IMR-90 (cell line): Measurements from ENCODE around the gene RSL1D1. TPM values are rescaled to one million over a fixed set of nuclear protein-coding genes. Genes with fewer than 3 reads are reported as not detected.

ENCODE experiments used
- ATAC-seq: fragments of 200-7000 bp; cut with Tn5 transposase; 2 replicates; pipeline ENCODE4 v1.9.1; 2020; ENCODE audit warnings: low read depth, mild to moderate bottlenecking, moderate library complexity
- BruUV-seq: library from RNA; stranded (reverse); fragments of 400-500 nt; replicated peaks from 2 replicates; lab custom pipeline; 2021; lab: Mats Ljungman, UMichigan
- CTCF ChIA-PET: fragments of 300-600 bp; formaldehyde crosslinking; extraction: SDS; loops from one replicate; lab custom pipeline; 2021; ENCODE audit warnings: antibody characterized with exemption; lab: Yijun Ruan, JAX
- POLR2A ChIA-PET: fragments of 300-600 bp; sonication (Branson Sonifier 250); formaldehyde crosslinking; loops from one replicate; lab custom pipeline; 2022; ENCODE audit warnings: antibody characterized with exemption; ENCODE audit not compliant: unreplicated experiment; lab: Charles Lee
- DNase-seq: peaks from one replicate; pipeline ENCODE4 v3.0.0; 2013
- H2AFZ ChIP-seq: replicated peaks from 2 replicates; pipeline ENCODE3; 2013; ENCODE audit warnings: low read length, mild to moderate bottlenecking; ENCODE audit not compliant: poor library complexity
- H2AK5ac ChIP-seq: 2 replicates; pipeline ENCODE4 v1.6.1; 2013; ENCODE audit warnings: low read depth, low read length, inconsistent platforms
- H2AK9ac ChIP-seq: replicated peaks from 2 replicates; pipeline ENCODE3; 2013; ENCODE audit warnings: mild to moderate bottlenecking, low read depth, low read length, moderate library complexity; ENCODE audit not compliant: poor library complexity
- H2BK120ac ChIP-seq: 2 replicates; pipeline ENCODE4 v1.6.1; 2013; ENCODE audit warnings: low read depth, low read length, inconsistent platforms
- H2BK15ac ChIP-seq: 3 replicates; pipeline ENCODE4 v1.6.1; 2013; ENCODE audit warnings: low read depth, low read length, inconsistent platforms
- H2BK20ac ChIP-seq: 2 replicates; pipeline ENCODE4 v1.6.1; 2013; ENCODE audit warnings: low read depth, mild to moderate bottlenecking, inconsistent platforms, low read length, moderate library complexity
- H2BK5ac ChIP-seq: 2 replicates; pipeline ENCODE4 v1.6.1; 2013; ENCODE audit warnings: mild to moderate bottlenecking, low read depth, low read length, inconsistent platforms; ENCODE audit not compliant: poor library complexity, severe bottlenecking
- H3K14ac ChIP-seq: replicated peaks from 2 replicates; pipeline ENCODE4 v1.6.1; 2013; ENCODE audit warnings: low read depth, low read length, inconsistent platforms
- H3K18ac ChIP-seq: 2 replicates; pipeline ENCODE4 v1.6.1; 2013; ENCODE audit warnings: low read depth, low read length, control low read depth
- H3K23ac ChIP-seq: 2 replicates; pipeline ENCODE4 v1.6.1; 2013; ENCODE audit warnings: low read depth, low read length, inconsistent platforms
- H3K27ac ChIP-seq: 2 replicates; pipeline ENCODE4 v1.5.1; 2013; ENCODE audit warnings: mild to moderate bottlenecking, control low read depth, low read length; ENCODE audit not compliant: insufficient read depth
- H3K27me3 ChIP-seq: 2 replicates; pipeline ENCODE4 v1.6.1; 2013; ENCODE audit warnings: low read length; ENCODE audit not compliant: control insufficient read depth, insufficient read depth
- H3K36me3 ChIP-seq: 2 replicates; pipeline ENCODE4 v1.6.1; 2013; ENCODE audit warnings: low read length, mixed read lengths; ENCODE audit not compliant: control insufficient read depth, insufficient read depth
- H3K4ac ChIP-seq: 2 replicates; pipeline ENCODE4 v1.6.1; 2013; ENCODE audit warnings: low read depth, low read length, inconsistent platforms
- H3K4me1 ChIP-seq: 2 replicates; pipeline ENCODE4 v1.6.1; 2013; ENCODE audit warnings: low read length, mixed read lengths; ENCODE audit not compliant: control insufficient read depth, insufficient read depth
- H3K4me2 ChIP-seq: 2 replicates; pipeline ENCODE4 v1.6.1; 2013; ENCODE audit warnings: low read depth, mild to moderate bottlenecking, control low read depth, low read length, moderate library complexity
- H3K4me3 ChIP-seq: 2 replicates; pipeline ENCODE4 v1.5.1; 2013; ENCODE audit warnings: low read depth, mild to moderate bottlenecking, control low read depth, low read length, moderate library complexity; ENCODE audit not compliant: insufficient read depth
- H3K56ac ChIP-seq: 2 replicates; pipeline ENCODE4 v1.6.1; 2013; ENCODE audit warnings: low read length, inconsistent platforms; ENCODE audit not compliant: insufficient read depth; ENCODE audit errors: extremely low read depth
- H3K79me1 ChIP-seq, 2 experiments: 2 replicates each; pipeline ENCODE4 v1.6.1; 2013; ENCODE audit warnings: low read length in 2 of 2, inconsistent platforms in 1 of 2, low read depth in 1 of 2
- H3K9ac ChIP-seq: 2 replicates; pipeline ENCODE4 v1.6.1; 2013; ENCODE audit warnings: low read depth, low read length, control low read depth
- H3K9me1 ChIP-seq: 2 replicates; pipeline ENCODE4 v1.6.1; 2013; ENCODE audit warnings: low read length, inconsistent platforms; ENCODE audit not compliant: insufficient read depth
- H3K9me3 ChIP-seq: 2 replicates; pipeline ENCODE4 v1.6.1; 2013; ENCODE audit warnings: low read length; ENCODE audit not compliant: control insufficient read depth, insufficient read depth
- H4K20me1 ChIP-seq: 2 replicates; pipeline ENCODE4 v1.6.1; 2013; ENCODE audit warnings: low read length, inconsistent platforms; ENCODE audit not compliant: insufficient read depth
- H4K5ac ChIP-seq: 2 replicates; pipeline ENCODE4 v1.6.1; 2013; ENCODE audit warnings: mild to moderate bottlenecking, low read depth, low read length, control low read depth
- H4K8ac ChIP-seq, 2 experiments: 2 replicates each; pipeline ENCODE4 v1.6.1; 2013; ENCODE audit warnings: low read depth in 2 of 2, low read length in 2 of 2, control low read depth in 1 of 2, inconsistent platforms in 1 of 2
- H4K91ac ChIP-seq: 2 replicates; pipeline ENCODE4 v1.6.1; 2013; ENCODE audit warnings: low read depth, low read length, inconsistent platforms; ENCODE audit not compliant: insufficient read depth
- BHLHE40 ChIP-seq: fragments of 150-350 bp; IDR thresholded peaks from 2 replicates; pipeline ENCODE4 v1.6.1; 2016; ENCODE audit warnings: mild to moderate bottlenecking, low read depth, low read length
- CEBPB ChIP-seq: IDR thresholded peaks from 2 replicates; pipeline ENCODE4 v1.6.1; 2012; ENCODE audit warnings: low read depth, low read length, improper control_type of control experiment
- CHD1 ChIP-seq: IDR thresholded peaks from 2 replicates; pipeline ENCODE4 v1.6.1; 2012; ENCODE audit warnings: low read depth, low read length, improper control_type of control experiment
- ELK1 ChIP-seq: fragments of 150-350 bp; IDR thresholded peaks from 2 replicates; pipeline ENCODE4 v1.6.1; 2016; ENCODE audit warnings: low read depth, mild to moderate bottlenecking, low read length, moderate library complexity, borderline replicate concordance
- FOS ChIP-seq: fragments of 150-350 bp; IDR thresholded peaks from 2 replicates; pipeline ENCODE4 v1.6.1; 2016; ENCODE audit warnings: low read depth, low read length
- MAFK ChIP-seq: IDR thresholded peaks from 2 replicates; pipeline ENCODE4 v1.6.1; 2012; ENCODE audit warnings: low read depth, low read length, improper control_type of control experiment
- MAZ ChIP-seq: IDR thresholded peaks from 2 replicates; pipeline ENCODE4 v1.6.1; 2012; ENCODE audit warnings: low read depth, mild to moderate bottlenecking, low read length, improper control_type of control experiment, moderate library complexity, borderline replicate concordance
- MXI1 ChIP-seq: IDR thresholded peaks from 2 replicates; pipeline ENCODE4 v1.6.1; 2012; ENCODE audit warnings: low read depth, mild to moderate bottlenecking, low read length, moderate library complexity, borderline replicate concordance
- NFE2L2 ChIP-seq: fragments of 150-350 bp; IDR thresholded peaks from 2 replicates; pipeline ENCODE4 v1.6.1; 2016; ENCODE audit warnings: low read depth, mild to moderate bottlenecking, low read length
- POLR2A ChIP-seq: IDR thresholded peaks from 2 replicates; pipeline ENCODE4 v1.6.1; 2012; ENCODE audit warnings: mild to moderate bottlenecking, low read depth, low read length
- RAD21 ChIP-seq: IDR thresholded peaks from 2 replicates; pipeline ENCODE4 v1.6.1; 2012; ENCODE audit warnings: low read length, improper control_type of control experiment
- RCOR1 ChIP-seq: IDR thresholded peaks from 2 replicates; pipeline ENCODE4 v1.6.1; 2012; ENCODE audit warnings: mild to moderate bottlenecking, low read length, improper control_type of control experiment; ENCODE audit not compliant: insufficient replicate concordance
- RFX5 ChIP-seq: IDR thresholded peaks from 2 replicates; pipeline ENCODE4 v1.8.0; 2012; ENCODE audit warnings: low read depth, mild to moderate bottlenecking, low read length, moderate library complexity
- SMC3 ChIP-seq: fragments of 150-350 bp; IDR thresholded peaks from 2 replicates; pipeline ENCODE4 v1.6.1; 2016; ENCODE audit warnings: low read depth, mild to moderate bottlenecking, antibody characterized with exemption, low read length, moderate library complexity
- USF2 ChIP-seq: fragments of 150-350 bp; IDR thresholded peaks from 2 replicates; pipeline ENCODE4 v1.6.1; 2017; ENCODE audit warnings: mild to moderate bottlenecking, antibody characterized with exemption, low read length, low read depth
- WGBS, 2 experiments: methylation state at CpG; one replicate each; pipeline versions ENCODE4 v1.1.5 to v1.1.7; 2013; ENCODE audit warnings: missing lambda C conversion rate in 2 of 2; ENCODE audit not compliant: insufficient read length in 1 of 2; ENCODE audit errors: extremely low coverage in 2 of 2; 5-methylcytosine and 5-hydroxymethylcytosine counted together
- dilution Hi-C: fragments of 300-500 bp; cut with HindIII; formaldehyde crosslinking; loops from one replicate; pipeline ENCODE4 v1.14.3; 2018; ENCODE audit warnings: low sequenced_read_pairs; ENCODE audit not compliant: unreplicated experiment
- in situ Hi-C: fragments of 300-500 bp; cut with MboI; formaldehyde crosslinking; loops from 3 replicates; pipeline ENCODE4 v1.14.3; 2019; ENCODE audit warnings: low sequenced_read_pairs, inconsistent platforms, mixed read lengths
- intact Hi-C: fragments of 100-400 bp; cut with micrococcal nuclease; formaldehyde crosslinking; loops from 2 replicates; pipeline ENCODE4 v1.10.0; 2022
- polyA plus RNA-seq, 3 experiments: library from polyadenylated mRNA; depleted of rRNA; stranded (reverse); fragments of >200 nt; gene quantifications; 2 replicates each; pipeline ENCODE4 v1.2.3, GENCODE V29; 2012; ENCODE audit warnings: low replicate concordance in 1 of 3
- total RNA-seq: library from RNA; depleted of rRNA; stranded (reverse); fragments of >200 nt; gene quantifications from 2 replicates; pipeline ENCODE4 v1.2.3, GENCODE V29; 2012
- TF ChIP-seq, protein P1 (sequence below): conservative IDR thresholded peaks from 2 replicates; pipeline ENCODE4 v1.5.1; 2012; ENCODE audit warnings: mild to moderate bottlenecking, low read depth, low read length, improper control_type of control experiment

The RSL1D1 gene
- total and polyA plus RNA-seq, 2 of the 4 experiments (the other 2 are of a cell fraction), result 63.8 to 77.4 TPM

DNA sequence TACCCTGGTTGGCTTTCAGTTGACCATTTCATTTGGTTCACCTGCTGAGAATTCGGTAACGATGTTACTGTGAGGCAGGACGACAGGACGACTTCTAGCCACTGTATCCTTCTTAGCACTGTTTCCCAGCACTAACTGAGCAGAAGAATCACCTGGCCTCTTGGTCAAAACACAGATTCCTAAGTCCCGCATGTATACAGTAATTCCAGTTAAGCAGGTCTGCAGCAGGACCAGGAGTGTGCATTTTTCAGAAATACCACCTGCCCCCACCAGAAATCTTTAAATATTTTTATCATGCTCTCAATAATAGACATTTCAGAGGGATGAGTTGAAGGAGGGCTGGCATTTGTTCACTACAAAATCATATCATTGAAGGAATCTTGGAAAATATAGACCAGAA, 22.6 kb downstream of the RSL1D1 start:
- POLR2A ChIA-PET, result no interaction called here

More for the DNA sequence above, 22.6 kb downstream of the RSL1D1 start:
- Histone ChIP-seq H4K8ac (no peak overlapping the region), H3K9me1 (no peaks in the 10 kb centered on the region), H3K4ac (no peak overlapping the region), H3K27me3 (no peaks in the 10 kb centered on the region), H3K18ac (no peak overlapping the region), H2BK15ac (no peak overlapping the region), H3K4me2 (no peak overlapping the region), H3K56ac (no peak overlapping the region), H2AK5ac (no peak overlapping the region), H3K9ac (no peak overlapping the region), H4K5ac (no peak overlapping the region), H4K20me1 (no peaks in the 10 kb centered on the region), H2AFZ (no peak overlapping the region), H3K79me1 (no peaks in the 10 kb centered on the region), H3K4me3 (no peak overlapping the region), H3K36me3 (no peaks in the 10 kb centered on the region), H4K91ac (no peak overlapping the region), H2AK9ac (no peak overlapping the region), H3K23ac (no peak overlapping the region), H3K4me1 (no peaks in the 10 kb centered on the region), H3K9me3 (no peaks in the 10 kb centered on the region), H3K14ac (no peak overlapping the region), H3K27ac (no peak overlapping the region), H2BK20ac (no peak overlapping the region), H2BK5ac (no peak overlapping the region), H2BK120ac (no peak overlapping the region)
- in situ Hi-C loops, result no loop called here
- TF ChIP-seq POLR2A, result no peak
- no peak for TF ChIP-seq RAD21
- no peak for TF ChIP-seq MXI1
- no peak for TF ChIP-seq ELK1
- TF ChIP-seq MAFK, result no peak
- no peak for TF ChIP-seq NFE2L2
- no peak for TF ChIP-seq USF2
- no peak for TF ChIP-seq CEBPB
- no peak for TF ChIP-seq SMC3
- TF ChIP-seq BHLHE40, result no peak
- TF ChIP-seq RCOR1, result no peak
- no peak for TF ChIP-seq CHD1
- TF ChIP-seq RFX5, result no peak
- TF ChIP-seq, protein P1, sequence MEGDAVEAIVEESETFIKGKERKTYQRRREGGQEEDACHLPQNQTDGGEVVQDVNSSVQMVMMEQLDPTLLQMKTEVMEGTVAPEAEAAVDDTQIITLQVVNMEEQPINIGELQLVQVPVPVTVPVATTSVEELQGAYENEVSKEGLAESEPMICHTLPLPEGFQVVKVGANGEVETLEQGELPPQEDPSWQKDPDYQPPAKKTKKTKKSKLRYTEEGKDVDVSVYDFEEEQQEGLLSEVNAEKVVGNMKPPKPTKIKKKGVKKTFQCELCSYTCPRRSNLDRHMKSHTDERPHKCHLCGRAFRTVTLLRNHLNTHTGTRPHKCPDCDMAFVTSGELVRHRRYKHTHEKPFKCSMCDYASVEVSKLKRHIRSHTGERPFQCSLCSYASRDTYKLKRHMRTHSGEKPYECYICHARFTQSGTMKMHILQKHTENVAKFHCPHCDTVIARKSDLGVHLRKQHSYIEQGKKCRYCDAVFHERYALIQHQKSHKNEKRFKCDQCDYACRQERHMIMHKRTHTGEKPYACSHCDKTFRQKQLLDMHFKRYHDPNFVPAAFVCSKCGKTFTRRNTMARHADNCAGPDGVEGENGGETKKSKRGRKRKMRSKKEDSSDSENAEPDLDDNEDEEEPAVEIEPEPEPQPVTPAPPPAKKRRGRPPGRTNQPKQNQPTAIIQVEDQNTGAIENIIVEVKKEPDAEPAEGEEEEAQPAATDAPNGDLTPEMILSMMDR, result no peak
- no peak for TF ChIP-seq MAZ
- no peak for TF ChIP-seq FOS
- WGBS, 2 experiments, result 100% methylated on average over 2 of the region's 5 CpGs; no CpG with 5 or more reads in 1 of the 2 experiments
- DNase-seq (no peak), ATAC-seq (no peak)
- dilution Hi-C loops, result no loop called here
- intact Hi-C loops, result no loop called here
- no TSS peak for BruUV-seq
- CTCF ChIA-PET, result interaction anchor here (0.6 to 0.7 kb wide), 2 partner anchors 12 to 231 kb away, joined by 3 read pairs; no protein-coding TSS in a partner anchor
